NCI-H446 treated with DMSO at 0.1 percent for 48 hours (cell line): ENCODE measurements around the gene PLEKHF1.
"Not testable (repeated sequence)": the region's sequence is repeated elsewhere in the genome, so short reads cannot be mapped to it uniquely, and the experiment has no call there.

Source experiments
- DNase-seq: peaks from one replicate; lab custom pipeline; 2025; lab: John Stamatoyannopoulos, UW

The PLEKHF1 gene, protein sequence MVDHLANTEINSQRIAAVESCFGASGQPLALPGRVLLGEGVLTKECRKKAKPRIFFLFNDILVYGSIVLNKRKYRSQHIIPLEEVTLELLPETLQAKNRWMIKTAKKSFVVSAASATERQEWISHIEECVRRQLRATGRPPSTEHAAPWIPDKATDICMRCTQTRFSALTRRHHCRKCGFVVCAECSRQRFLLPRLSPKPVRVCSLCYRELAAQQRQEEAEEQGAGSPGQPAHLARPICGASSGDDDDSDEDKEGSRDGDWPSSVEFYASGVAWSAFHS

DNA sequence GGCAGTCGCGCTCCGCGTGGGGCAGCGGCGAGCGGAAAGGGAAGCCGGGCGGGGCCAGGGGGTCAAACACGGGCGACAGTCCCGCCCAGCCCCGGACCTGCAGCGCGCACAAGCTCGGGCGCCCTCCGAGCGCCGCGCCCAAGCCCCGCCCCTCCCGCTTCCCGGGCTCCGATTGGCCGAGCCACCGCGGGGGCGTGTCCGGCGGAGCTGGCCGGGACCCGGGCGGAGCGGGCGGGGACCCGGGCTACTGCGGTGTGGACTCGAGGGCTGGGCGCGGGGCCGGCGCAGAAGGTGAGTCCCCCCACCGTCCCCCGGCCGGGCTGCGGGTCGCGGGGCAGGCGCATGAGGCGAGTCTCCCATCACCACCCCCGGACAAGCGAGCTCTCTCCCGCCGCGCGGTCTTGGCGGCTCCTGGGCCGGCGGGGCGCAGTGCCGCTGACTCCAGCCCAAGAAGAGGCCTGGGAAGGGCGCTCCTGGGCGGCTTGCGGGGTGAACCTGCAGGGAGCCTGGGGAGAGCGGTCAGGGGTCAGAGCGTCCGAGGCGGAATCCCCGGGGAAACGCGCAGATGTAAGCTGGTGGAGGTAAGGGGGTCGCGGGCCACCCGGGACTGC, at the start of gene PLEKHF1:
Gene PLEKHF1, plus strand, starts transcription at position 247 of the 611 bp plus-strand sequence. CDS start 8,379 bp downstream, outside the sequence.
- no peak for DNase-seq

DNA sequence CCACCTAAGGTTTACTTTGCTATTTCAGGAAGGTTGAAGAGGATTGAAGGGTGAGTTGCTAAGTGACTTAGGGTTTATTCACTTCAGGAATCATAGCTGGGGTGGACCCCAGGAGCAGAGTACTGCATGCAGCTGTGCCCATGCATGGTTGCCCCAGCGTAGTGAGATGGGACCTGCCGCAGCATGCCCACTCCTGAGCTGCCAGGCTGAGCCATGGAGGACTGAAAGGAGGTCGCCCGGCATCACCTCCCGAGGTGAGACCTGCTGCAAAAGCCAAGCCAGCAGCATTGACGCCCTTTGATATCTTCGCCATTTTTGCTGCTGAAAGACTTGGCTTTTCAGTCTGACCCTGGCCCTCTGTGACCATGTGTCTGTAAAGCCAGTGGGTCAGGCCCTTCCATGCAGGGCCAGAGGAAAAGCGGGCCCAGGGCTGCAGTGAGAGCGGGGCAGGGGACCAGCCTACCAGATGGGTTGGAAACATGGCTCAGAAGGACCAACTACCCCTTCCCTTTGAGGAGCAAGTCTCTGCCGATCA, 49.3 kb upstream of the PLEKHF1 start:
- DNase-seq, result no peak

DNA sequence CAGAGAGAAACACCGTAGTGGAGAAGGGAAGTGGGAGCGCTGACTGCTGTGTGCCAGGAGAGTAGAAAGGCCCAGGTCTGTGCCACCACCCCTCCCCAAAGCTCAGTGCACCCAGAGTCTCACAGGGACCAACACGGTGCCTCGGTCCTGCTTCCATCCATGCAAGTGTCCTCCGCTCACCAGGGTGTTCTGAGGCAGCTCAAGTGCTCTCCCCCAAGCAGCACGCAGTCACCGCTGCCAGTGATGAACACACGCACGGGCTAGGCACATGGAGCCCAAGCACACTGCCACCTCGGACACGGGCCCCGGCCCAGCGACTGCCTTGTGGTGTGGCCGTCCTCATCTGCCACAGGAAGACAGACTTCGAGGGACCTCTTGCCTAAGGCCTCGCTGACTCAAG, 48.7 kb upstream of the PLEKHF1 start:
- no peak for DNase-seq

DNA sequence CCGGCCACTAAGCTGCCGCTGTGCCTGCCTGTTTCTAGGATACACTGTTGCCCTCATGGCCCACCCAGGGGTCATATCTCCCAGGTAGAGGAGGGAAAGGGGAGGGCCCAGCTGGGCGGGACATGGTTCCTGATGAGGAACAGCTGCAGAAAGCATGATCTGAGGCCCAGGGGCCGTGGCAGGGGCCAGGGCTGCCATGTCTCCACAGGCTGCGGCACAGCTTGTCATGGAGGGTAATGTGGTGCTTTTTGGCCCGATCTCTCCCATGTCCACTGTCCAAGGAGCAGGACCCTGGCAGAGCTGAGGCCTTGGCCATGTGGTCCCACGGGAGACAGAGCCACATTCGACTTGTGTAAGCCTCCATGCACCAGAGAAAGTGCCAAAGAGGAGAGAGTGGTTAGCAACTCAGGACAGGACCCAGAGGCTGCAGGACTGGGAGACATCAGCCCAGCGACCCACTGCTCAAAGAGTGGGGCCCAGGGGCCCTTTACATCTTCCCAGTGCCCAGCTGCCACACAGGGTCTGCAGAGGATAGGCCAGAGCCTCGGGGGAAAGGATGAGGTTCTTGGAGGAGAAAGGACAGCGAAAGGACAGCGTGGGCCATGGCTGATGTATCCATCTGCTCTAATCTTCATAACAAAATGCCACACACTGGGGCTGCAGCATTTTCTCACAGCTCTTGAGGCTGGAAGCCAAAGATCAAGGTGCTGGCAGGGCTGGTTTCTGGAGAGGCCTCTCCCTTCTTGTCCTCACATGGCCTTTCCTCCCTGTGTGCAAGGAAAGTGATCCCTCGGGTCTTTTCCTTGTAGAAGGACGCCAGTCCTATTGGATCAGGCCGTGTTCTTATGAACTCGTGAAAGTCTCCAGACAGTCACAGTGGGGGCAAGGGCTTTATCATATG, 47.6 kb upstream of the PLEKHF1 start:
- no peak for DNase-seq

DNA sequence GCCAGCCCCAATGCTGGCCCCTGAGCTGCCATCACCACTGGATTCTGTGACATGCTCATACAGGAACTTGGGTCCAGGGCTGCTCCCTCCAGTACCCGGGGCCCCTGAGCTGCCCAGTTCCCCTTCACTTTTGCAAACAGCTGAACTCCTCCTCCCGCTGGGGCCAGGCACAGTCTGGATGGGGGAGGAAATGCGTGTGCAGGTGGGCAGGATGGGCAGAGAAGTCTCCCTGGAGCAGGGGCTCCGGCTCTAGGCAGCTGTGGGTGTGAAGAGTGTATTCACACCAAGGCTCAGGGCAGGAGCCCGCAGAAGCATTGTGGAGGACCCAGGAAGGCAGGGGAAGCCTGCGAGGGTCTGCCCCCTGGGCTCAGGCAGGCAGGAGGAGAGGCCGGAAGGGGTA, 46.8 kb upstream of the PLEKHF1 start:
- DNase-seq, result no peak

DNA sequence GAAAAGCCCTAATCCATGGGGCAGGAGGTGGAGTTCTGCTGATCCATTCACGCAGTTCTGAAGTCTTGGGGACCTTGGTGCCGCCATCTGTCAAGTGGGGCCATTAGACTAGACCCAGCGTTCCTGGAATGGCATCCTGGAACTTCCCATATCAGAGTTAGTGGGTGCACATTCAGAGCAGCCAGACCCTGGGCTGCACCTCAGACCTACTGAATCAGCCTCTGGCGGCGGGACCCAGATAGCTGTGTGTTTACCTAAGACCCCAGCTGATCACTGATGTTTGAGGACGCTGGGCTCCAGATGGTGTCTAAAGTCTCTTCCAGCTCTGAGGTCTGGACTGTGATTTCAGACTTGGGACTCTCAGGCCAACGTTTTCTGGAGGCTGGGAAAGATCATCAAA, 46.4 kb upstream of the PLEKHF1 start:
- DNase-seq, result no peak

DNA sequence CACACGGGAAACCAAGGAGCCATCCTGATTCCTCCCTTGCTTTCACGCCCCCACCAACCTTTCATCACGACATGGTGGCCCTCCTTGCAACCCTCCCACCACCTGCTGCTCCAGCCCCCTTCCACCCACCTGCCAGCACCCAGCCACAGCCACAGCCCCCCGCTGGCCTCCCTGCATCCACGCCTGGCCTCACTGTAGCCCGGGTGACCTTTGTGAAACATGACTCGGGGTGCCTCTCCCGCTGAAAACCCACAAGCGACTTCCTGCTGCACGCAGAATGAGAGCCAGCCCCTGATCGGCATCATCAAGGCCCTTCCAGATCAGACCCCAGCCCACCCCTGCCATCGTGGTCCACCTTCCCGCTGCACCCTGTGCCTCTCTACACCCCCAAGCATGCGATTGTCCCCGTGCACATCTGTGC, 44.3 kb upstream of the PLEKHF1 start:
- DNase-seq, result no peak

DNA sequence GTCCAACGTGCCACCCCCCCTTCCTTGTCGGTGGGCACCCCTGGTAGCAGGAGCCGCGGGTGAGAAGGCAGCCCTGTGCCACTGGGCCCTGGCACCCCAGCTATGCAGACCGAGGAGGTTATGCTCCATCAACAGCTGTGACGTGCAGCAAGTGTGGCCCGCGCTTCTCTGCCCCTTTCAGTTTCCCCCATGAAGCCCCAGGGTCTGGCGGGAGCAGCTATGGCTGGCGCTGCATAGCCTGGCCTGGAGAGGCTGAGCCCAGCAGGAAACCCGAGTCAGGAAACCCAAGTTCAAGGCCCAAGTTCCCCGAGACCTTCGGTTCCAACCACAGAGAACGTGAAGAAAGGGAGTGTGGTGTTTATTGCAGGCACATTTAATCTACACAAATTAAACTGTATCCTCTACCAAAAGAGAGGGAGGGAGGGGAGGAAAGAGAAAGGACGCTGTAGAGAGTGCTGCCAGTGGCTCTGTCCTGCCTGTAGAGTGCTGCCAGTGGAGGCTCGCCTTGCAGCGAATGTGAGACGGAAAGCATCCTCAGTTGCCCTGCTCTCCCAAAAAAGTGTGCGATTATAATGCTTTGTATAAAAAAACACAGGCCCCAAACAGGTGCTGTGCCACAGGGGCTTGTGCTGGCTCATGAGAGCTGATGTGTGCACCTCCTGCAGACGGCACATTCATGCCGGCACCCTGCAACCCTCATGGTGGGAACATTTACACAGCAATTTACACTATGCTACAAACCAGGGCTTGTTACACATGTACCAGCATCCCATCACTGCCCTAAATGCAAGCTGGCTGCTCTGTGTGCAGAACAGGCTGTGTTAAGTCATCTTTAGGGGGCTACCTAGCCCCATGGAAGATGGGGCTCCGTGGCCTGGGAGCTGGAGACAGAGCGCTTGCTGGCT, 42.8 kb upstream of the PLEKHF1 start:
- no peak for DNase-seq

DNA sequence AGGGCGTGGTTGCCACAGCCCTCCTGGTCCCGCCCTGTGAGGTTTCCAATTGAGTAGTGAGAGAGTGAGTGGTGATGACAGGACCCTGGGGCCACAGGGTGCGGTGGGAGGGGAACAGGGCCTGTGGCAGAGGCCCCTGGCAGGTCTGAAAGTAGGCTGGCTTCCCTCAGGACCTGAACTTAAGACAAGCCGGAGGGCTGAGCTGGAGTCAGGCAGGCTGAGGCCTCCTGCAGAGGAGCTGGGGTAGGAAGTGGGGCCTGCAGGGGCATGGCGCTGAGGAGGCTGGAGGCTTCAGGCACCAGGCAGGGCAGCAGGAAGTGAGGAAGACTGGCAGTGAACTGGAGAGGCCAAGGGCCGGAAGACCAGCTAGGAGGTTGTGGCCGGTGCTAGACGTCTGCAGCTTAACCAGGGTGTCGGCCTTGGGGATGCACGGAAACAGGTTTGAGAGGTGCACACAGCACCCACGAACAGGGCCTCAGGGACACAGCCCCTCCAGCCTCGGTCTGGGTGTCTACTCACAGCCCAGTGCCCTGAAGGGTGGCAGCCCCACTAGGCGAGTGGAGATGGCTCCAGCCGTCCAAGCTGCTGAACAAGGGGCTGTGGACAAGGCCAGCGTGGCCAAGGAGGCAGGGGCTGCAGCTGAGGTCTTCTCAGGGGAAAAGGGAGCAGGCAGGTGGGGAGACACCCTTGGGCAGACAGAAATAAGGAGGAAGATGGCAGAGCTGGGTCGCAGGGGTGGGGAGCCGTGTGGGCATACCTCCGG, 41.4 kb upstream of the PLEKHF1 start:
- DNase-seq, result no peak

DNA sequence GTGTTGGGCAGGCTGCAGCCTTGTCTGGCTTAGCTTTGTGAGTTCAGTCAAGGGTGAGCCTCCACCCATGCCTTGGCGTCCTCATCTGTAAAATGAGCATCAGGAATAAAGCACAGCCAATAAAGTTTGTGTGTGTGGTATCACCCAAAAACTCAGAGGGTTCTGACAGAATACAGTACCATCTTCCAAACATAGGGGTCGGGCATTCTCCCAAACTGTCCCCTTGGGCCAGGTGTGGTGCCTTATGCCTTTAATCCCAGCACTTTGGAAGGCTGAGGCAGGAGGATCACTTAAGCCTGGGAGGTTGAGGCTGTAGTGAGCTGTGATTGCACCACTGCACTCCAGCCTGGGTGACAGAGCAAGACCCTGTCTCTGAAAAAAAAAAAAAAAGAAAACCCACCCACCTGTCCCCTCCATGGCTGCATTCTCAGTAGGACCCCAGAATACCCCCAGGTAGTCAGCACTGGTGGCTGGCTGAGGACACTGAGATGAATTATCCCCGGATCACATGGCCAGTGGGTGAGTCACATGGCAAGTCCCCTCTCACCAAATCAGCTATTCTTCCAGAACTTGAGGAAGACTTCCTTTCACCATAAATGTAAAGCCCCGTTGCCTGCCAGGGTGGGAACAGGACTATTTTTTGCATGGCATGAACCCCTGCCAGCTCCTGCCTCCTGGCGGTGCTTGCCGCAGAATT, 40.6 kb upstream of the PLEKHF1 start:
- no peak for DNase-seq

DNA sequence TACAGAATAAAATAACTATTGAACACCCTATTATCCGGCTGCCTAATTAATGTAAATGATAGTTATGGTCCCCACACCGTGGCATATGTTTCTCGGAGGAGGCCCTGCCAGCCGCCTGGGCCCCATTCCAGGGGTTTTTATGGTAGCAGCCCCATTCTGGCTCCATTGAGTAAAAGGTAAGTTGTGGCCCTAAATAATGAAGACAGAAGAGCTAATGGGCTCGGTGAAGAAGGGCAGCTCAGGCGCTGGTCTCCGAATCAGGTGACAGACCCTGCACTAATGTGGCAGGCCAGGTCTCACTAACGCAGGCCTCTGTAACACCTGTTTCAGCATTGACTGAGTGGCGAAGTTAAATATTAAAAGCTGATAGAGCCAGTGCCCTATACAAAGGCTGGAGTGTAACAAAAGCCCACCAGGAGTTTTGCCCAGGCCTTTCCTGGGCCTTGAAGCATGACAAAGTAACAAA, 40.0 kb upstream of the PLEKHF1 start:
- DNase-seq, result no peak

DNA sequence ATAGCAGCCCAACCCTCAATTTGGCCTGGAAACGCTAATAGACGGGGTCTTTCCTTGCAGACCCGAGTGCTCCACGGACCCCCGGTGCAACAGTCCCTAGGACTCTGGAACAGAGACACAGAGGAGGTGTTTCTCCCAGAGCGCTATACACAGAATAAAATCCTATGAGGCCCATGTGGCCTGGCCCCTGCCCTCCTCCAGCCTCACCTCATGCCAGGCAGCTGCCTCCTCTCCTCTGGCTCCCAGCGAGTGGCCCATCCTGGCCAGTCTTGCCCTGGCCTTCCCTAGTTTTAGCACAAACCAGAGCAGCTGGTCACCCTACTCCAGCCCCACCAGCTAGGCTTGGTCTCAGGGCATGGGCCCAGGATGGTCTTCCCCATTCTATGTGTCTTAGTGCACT, 38.9 kb upstream of the PLEKHF1 start:
- DNase-seq, result no peak

DNA sequence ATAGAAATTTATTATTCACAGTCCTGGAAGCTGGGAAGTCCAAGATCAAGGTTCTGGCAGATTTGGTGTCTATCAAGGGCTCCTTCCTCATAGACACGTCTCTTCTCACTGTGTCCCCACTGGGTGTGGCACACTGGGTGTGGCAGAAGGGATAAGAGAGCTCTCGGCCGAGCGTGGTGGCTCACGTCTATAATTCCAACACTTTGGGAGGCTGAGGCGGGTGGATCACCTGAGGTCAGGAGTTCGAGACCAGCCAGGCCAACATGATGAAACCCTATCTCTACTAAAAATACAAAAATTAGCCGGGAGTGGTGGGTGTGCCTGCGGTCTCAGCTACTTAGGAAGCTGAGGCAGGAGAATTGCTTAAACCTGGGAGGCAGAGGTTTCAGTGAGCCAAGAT, 38.4 kb upstream of the PLEKHF1 start:
- not testable (repeated sequence) for DNase-seq

DNA sequence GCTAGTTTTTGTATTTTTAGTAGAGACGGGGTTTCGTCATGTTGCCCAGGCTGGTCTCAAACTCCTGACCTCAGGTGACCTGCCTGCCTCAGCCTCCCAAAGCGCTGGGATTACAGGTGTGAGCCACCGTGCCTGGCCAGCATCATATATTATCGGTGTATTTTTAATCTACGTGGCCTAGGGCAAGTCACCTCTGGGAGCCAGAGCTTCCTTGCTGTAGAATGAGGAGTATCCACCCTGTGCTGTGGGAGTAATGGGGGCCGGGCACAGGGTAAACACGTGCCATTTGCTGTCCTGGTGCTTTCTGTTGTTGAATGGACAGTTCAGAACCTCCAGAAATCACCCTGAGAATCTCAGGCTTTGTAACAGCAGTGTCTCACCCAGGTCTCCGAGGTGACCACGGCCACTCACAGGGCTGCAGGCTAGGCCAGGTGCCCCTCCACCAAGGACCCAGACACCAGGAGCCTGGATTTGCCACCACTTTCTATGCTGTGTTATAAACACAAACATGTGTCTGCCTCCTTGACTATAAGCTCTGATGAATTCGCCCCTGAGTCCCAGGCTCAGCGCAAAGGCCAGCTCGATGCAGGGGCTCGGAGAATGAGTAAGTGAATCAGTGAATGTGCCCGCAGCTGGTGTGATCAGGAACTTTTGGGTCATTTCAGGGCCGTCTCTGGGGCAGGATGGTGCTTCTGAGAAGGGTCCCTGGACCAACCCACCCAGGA, 36.4 kb upstream of the PLEKHF1 start:
- no peak for DNase-seq

DNA sequence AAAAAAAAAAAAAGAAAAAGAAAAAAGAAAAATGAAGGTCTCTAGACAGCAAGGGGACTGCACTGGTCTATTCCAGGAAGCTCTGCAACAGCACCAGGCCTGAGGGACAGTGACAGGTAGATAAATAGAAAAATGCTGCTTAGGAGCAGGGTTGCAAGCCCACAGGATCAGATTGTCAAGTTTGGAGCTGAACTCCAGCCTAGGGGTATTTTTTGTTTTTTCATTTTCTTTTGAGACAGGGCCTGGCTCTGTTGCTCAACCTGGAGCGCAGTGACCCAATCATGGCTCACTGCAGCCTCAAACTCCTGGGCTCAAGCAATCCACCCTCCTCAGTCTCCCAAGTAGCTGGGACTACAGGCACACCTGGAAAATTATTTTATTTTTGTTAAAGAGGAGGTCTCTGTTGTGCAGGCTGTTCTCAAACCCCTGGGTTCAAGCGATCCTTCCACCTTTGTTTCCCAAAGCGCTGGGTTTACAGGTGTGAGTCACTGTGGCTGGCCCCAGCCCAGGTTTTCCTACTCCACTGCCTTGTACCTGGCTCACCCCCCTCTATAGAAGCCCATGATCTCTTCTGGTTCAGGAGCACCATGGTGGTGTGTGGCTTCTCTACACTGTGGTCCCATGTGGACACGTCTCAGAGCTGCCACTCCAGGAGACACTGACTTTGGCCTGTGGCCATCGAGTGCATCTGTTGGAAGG, 35.3 kb upstream of the PLEKHF1 start:
- DNase-seq, result no peak

DNA sequence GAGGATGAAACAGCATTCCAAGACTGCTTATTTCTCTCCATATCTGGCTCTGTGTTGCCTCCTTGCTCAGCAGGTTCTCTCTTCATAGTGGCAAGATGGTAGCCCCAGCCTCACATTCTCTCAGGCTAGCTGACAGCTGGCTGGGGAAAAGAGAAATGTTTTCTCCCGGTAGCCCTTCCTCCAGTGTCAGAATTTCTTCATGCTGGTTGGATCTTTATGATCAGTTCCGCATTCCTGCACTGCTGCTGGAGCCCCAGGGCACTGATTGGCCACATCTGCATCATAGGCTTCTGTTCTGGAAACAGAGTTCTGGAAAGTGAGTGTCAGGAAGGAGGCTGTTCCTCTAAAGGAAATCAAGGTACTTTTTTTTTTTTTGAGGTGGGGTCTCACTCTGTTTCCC, 34.6 kb upstream of the PLEKHF1 start:
- DNase-seq, result no peak

DNA sequence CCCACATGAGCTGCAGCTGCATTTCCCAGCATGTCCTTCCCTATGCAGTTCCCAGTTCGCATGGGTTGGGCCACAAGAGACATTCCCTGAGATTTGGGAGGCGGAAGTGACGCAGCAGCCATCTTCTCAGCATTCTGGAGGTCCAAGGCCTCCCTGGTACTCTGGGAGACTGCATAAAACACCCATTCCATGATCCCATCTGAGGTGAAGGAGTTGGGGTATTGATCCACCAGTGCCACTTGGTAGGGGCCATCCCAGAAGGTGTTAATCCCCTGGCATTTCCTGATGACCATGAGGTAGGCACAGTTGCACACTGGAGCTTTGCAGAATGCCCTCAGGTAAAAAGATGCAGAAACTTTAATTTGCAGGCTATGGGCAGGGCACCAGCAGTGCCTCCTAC, 33.8 kb upstream of the PLEKHF1 start:
- DNase-seq, result no peak

DNA sequence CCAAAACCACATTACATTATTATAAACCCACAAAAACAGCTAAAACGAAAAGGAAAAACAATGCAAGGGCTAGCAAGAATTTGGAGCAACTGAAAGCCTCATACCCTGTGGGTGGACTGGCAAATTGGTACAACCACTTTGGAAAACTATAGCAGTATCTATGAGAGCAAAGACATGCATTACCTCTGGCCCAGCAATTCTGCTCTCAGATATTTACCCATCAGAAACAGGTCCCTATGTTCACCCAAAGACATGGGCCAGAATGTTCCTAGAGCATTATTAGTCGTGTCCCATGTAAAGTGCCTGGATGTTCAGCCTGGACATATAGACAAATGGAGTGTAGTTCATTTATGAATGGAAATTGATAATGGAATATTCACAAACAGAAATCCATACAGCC, 31.3 kb upstream of the PLEKHF1 start:
- DNase-seq, result no peak
